NCI-H510A treated with DMSO at 0.1 percent for 48 hours (cell line): Measurements from ENCODE around the gene TRMU.

Source experiments
- DNase-seq: peaks from one replicate; lab custom pipeline; 2025; lab: John Stamatoyannopoulos, UW

The TRMU gene, protein sequence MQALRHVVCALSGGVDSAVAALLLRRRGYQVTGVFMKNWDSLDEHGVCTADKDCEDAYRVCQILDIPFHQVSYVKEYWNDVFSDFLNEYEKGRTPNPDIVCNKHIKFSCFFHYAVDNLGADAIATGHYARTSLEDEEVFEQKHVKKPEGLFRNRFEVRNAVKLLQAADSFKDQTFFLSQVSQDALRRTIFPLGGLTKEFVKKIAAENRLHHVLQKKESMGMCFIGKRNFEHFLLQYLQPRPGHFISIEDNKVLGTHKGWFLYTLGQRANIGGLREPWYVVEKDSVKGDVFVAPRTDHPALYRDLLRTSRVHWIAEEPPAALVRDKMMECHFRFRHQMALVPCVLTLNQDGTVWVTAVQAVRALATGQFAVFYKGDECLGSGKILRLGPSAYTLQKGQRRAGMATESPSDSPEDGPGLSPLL

DNA sequence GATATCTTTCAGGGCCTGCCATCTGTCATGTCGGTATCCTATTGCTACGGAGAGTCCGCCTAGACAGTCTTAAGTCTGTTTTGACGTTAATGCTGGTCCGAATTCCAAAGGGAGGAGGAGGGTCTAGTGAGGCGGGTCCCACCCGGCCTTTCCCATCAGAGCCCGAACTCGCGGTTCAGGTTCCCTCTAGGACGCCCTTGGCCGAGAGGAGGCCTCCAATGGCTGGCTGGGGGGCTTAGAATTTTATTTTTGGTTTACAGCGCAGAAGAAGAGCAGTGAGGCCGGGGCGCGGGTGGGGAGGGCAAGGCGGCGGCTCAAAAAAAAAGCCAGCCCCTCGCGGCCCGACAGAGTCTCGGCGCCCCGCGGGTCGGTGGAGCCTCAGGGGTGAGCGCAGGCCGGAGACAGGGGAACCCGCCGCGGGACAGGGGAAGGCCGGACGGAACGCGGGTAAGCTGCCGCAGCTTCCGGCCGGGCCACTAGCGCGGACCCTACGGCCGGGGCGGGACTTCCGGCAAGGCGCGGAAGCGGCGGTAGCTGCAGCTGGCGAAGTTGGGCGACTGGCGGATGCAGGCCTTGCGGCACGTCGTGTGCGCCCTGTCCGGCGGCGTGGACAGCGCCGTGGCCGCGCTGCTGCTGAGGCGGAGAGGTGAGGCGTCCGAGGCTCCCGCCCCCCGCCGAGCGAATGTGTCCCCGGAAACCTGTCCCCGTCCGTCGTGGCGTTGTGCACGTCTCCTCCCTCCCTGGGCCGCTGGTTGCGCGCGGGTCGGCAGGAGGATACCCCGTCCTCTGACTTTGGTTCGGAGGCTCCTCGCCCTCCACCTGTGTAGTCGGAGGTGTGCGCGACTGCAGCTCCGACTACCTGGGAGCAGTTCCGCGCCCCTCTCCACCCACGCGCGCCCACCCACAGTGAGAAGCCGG, at the start of gene TRMU:
Gene TRMU (plus strand): TSS at position 514 of the 918 bp plus-strand sequence. CDS start 51 bp downstream, at position 565.
- DNase-seq: peak; percentile 57

DNA sequence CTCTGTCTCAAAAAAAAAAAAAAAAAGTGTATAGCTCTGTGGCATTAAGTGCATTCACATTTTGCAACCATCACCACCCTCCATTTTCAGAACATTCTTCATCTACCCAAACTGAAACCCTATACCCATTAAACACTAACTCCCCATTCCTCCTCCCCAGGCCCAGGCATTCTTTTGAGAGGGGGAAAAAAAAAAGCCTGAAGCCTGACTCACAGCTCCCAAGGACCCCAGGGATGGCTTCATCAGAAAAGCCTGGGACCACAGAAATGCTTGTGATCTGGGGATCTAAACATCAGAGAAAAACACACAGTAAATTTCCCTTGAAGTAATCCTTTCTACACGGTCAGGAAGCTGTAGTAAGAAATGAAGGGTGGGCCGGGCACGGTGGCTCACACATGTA, 49.5 kb upstream of the TRMU start:
- no peak for DNase-seq

DNA sequence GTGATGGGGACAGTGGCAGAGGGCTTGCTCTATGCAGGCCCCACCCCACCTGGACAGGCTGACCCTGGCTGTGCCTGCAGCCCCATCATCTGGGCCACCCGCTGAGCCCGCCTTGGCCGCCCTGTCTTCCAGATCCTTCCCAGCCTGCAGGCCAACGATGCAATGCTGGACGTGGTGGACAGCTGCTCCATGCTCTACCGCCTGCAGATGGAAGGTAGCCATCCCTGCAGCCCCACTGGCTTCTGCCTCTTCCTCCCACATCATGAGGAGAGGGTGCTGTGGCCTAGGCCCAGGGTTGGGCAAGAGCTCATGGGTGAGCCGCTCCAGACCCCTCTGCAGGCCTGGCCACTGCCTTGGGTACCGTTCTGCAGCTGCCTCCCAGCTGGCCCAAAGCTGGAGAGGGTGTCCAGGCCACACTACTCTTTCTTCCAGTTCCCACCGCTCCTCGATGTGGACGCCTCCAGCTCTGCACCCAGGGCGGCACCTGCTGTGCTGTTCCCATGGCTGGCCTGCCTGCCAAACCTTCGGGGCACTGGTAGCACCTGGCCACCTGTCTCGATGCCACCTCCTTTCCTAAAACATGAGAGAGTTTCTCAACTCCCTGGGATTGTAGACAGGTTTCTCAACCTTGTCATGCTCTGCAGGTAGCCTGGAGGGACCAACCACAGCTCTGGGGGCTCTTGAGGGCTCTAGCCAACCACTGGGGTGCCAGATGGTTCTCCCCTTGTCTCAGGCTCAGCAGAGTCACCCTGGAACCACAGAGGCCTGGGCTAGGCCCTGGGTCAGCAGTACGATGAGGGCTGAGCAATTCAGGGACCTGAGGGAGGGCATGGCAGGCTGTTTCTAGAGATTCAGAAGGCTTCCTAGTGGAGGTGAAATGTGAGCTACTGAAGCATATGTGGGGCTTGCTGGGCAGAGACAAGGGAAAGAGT, 48.3 kb upstream of the TRMU start:
- DNase-seq: no peak

DNA sequence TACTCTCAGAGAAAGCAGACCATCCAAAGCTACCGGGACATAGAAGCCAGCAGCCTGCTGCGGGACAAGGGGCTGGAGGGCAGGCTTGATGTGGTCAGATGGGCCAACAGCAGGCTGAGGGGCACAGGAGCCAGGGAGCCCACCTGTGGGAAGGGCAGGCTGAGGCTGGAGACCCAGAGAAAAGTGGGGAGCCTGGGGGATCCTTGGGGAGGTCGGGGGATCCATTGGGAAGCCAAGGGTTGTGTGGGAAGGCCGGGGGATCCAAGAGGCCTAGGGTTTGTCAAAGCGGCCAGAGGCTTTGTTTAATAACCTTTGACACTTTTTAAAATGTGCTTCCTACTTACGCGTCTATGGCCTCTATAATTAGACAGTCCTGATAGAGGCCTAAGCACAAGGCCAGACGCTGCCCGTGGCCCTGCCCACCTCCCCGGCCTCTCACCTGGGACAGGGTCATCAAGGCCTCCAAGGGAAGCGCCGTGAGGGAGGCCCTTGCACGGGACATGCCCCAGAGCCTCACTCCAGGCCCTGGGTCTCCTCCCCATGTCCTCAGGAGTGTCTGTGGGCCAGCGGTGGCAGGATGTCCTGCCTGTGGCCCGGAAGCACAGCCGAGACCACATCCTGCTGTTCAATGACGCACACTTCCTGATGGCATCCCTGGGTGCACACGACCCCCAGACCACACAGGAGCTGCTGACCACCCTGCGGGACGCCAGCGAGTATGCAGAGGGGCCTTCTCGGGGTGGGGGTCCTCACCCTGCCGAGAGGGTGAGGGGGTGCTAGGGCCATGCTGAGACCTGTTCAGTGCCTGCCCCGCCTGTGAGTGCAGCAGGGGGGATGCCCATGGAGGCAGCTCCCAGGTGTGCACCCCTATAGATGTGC, 47.4 kb upstream of the TRMU start:
- DNase-seq: no peak

DNA sequence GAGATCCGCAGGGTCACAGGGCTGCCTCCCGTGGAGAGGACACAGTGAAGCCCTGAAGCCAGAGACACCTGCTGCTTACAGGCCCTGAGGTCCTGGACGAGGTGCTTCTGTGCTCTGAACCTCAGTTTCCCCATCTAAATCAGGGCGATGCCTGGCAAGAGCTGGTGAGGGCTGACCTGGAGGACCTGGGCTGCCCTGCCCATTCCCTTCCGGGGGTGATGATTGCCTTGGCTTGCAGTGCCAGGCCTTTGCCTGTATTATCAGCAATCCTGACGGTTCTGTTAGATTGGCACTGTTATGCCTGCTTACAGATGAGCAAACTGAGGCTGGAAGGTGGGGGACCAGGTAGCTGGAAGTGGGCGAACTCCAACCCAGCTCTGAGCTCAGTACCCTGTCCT, 46.7 kb upstream of the TRMU start:
- no peak for DNase-seq

DNA sequence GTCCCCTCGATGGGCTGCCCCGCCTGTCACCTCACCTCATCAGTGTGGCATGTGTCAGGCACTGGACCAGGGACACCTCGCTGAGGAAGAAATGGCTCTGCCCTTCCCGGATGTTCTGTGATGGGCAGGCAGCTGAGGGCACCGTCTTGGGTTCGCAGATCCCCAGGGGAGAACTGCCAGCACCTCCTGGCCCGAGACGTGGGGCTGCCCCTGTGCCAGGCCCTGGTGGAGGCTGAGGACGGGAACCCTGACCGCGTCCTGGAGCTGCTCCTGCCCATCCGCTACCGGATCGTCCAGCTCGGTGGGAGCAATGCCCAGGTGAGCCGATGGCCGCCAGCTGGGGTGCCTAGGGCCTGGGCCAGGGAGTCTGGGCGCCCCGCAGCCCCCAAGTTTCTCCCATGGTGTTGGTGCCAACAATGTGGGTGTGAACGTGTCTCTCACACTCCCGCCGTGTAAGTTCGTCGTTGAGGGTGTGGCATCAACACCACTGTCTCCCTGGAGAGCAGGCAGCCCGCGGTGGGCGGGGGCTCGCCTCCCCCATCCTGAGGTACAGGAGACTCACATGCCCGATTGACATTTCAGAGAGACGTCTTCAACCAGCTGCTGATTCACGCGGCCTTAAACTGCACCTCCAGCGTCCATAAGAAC, 46.1 kb upstream of the TRMU start:
- no peak for DNase-seq

DNA sequence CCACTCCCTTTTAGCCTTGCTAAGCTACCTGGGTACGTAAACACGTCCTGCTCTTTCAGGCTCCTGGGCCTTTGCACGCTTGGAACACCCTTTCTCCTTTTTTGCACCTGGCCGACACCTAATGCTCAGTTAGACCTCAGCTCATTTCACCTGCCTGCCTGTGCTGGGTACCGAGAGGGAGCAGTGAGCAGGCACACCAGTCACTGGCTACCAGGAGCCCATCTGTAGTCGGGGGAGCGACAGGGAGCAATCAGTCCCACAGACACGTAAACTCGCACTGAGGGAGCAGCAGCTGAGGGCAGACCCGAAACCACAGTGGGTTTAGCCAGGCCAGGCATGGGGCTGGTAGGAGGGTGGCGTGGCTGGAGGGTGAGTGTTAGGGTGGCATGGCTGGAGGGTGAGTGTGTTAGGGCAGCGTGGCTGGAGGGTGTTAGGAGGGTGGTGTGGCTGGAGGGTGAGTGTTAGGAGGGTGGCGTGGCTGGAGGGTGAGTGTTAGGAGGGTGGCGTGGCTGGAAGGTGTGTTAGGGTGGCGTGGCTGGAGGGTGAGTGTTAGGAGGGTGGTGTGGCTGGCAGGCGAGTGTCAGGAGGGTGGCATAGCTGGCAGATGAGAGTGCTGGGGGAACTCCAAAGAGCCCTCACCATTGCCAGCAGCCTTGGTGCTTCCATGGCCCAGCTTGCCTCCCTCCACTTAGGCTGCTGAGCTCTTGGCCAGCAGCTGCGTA, 45.2 kb upstream of the TRMU start:
- no peak for DNase-seq

DNA sequence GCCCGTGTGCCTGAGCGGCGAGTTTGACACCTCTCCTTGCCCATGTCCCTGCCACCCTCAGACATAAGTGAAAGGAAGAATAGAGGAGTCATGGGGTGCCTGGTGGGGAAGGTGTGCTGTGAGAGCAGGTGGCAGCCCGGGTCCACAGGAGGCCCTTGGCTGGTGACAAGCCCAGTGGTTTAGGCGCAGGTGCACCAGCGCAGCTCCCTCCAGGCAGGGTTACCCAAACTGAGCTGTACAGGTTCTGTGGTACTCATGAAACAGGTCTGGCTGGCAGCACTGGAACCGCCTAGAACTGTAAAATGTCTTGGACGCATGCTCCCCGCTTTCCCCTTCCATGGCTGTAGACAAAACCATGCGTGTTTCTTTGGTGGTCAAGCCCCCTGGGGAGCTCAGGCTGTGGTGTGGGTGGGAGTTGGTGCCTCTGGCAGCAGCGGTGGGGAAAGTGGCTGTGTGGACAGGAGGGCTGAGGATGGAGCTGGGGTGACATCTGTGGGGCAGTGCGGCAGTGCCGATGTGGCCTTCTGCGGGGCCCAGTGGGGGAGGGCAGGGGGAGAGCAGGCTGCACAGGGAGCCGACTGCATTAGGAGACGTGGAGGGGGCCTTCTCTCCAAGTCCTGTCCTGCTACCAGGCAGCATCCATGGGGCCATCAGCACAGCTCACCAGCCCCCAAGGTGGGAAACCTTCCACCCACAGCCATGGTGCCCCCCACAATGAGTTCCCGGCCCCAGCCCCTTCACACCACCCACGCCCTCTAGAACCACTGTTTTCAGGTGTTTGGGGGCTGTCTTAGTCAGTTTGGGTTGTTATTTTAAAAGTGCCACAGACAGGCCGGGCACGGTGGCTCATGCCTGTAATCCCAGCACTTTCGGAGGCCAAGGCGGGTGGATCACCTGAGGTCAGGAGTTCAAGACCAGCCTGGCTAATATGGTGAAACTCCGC, 44.4 kb upstream of the TRMU start:
- no peak for DNase-seq

DNA sequence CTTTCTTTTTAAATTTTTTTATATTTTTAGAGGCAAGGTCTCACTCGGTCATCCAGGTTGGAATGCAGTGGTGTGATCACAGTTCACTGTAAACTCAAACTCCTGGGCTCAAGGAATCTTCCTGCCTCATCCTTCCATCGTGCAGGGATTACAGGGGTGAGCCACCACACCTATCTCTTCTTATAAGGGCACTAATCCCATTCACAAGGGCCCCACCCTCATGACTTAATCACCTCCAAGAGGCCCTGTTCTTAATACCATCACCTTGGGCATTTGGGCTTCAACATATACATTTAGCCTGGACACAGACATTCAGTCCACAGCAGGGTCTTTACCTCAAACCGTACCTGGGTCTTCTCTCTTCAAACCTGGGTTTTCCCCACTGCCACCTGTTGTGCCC, 43.3 kb upstream of the TRMU start:
- no peak for DNase-seq

DNA sequence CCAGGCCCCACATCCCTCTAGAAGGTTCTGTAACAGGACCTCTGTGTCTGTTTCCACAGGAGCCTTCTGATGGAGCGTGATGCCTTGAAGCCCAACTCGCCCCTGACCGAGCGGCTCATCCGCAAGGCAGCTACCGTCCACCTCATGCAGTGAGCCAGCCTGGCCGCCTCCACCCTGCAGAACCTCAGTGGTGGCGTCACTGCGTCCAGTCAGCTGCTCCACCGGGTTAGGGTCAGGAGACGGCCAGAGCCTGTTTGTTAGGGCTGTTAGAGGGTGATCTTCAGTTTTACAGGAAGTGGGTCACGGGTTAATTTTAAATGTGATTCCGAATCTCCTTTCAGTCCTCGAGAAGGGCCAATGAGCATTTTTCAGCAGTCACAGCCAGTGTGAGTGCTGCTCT, 42.8 kb upstream of the TRMU start:
- DNase-seq: no peak

DNA sequence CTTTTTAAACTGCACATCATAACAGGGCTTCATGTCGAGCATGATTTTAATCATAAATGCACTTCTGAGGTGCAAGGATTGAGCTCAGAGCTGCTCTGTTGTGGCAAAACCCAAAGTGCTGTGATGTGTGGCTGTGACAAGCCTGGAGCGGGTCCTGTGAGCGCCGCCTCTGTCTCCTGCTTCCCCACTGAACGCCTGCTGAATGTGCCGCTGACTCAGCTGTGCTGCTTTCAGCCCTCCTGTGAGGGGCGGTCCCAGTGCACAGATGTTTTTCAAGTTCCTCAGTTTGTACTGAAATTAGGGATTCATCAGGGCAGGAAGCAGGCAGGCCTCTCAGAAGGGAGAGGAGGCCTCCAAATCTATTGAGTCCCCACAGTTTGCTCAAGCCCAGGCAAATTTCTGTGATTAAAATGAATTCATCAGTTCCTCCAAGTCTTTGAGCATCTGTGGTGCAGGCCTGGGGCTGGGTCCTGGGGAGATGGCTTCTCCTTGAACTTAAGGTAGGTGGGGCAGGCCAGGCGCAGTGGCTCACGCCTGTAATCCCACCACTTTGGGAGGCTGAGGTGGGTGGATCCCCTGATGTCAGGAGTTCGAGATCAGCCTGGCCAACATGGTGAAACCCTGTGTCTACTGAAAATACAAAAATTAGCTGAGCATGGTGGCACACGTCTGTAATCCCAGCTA, 41.8 kb upstream of the TRMU start:
- DNase-seq: no peak

DNA sequence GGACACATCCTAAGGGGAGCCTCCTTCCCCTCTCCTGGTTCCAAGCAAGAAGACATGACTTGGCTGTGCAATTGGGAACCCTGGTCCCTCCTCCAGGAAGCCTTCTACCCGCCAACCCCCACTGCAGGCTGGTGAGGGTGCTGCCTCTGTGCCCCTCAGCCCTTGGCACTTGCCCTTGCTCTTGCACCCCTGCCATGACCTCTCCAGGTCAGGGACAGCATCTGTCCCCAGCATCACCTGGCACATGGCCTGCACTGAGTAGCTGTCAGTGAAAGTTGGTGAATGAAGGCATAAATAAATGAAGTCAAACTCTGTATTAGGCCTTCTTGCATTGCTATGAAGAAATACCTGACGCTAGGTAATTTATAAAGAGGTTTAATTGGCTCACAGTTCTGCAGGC, 40.7 kb upstream of the TRMU start:
- no peak for DNase-seq

DNA sequence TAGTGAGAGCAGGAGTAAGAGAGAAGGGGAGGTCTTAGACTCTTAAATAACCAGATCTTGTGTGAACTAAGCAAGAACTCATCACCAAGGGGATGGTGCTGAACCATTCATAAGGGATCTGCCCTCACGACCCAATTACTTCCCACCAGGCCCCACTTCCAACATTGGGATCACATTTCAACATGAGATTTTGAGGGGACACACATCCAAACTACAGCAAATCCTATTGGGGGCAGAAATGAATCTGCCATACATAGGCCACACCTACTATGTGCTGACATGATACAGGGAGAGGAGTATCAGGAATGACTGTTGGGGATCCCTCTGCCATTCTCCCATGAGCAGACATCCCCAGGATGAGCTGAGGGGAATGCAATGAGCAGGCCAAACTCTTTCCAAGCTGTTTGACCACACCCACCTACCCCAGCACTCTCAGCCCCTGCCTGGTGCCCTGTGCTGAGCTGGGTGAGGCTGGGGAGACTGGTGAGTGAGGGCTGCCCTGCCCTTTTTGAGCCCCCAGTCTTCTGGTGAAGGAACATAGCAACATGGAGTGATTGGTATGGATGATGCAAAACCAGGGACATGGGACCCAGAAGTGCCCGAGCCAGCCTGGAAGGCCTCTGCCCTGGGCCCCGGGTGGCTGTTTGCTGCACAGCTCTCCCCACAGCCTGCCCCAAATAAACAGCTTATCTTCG, 40.1 kb upstream of the TRMU start:
- DNase-seq: no peak

DNA sequence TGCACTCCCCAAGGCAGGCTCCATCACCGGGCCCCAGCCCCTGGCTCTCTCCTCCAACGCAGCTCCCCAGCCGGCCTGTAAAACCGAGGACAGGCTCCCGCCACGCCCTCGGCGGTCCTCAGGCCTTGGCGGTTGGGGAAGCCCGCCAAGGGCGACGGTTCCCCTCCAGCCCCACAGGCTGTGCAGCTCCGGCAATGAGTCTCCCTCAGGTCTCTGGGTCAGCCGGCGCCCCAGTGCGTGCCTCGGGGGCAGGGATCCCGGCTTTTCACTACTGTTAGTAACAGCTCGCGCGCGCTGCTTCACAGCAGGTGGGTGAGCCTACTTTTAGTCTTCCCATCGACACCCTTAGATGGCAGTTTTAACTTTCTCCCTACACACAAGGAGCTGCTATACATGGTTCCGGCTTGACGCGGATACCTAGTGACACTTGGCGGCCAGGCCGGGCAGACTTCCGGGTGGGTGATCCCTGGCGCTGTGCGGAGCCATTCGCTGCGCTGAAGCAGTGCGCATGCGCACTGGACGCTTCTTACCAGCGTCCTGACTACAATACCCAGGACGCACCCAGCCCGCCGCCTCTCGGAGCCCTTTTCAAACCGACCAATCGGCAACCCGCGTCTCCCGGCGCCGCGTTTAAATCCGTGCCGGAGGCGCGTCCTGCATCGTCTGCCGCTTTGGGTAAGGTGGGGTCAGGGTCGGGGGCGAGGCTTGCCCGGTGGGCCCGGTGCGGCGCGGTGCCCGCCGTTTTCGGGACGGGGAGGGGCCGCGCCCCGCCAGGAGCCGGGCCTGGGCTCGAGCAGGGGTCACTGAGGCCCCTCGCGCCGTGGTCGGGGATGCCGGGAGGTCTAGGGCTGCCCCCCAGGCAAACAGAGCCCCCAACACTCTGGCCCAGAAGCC, 39.0 kb upstream of the TRMU start, which contains the start of gene GTSE1:
Gene GTSE1 (plus strand): TSS at position 614 of the 894 bp plus-strand sequence. CDS start 531 bp downstream, outside the sequence.
- DNase-seq: peak; percentile 92

DNA sequence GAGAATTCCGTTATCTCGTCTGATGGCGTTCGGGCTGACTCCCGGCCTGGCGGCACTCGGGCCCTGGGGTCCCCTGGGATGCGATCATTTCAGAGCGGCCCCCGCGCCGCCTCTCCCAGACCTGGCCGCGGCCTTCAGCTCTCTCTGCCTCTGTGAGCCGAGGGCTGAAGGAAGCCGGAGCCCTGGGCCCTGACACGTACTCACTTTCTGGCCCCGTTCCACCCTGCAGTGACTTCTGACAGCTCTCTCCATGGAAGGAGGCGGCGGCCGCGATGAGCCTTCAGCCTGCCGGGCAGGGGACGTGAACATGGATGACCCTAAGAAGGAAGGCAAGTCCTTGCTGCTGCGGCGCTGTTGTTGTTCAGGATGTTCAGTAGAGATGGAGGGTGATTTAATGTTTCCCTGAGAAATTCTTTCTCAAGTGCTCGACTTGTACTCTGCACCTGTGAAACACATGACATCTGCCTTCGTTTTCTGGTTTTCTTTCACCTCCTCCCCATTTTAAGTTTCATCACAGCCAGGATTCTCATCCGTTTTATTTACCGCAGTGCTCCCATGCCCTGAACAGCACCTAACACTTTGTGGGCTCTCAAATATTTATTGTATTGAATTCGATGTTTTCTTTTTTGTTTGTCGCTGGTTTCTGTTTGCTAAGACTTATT, 38.2 kb upstream of the TRMU start:
- no peak for DNase-seq

DNA sequence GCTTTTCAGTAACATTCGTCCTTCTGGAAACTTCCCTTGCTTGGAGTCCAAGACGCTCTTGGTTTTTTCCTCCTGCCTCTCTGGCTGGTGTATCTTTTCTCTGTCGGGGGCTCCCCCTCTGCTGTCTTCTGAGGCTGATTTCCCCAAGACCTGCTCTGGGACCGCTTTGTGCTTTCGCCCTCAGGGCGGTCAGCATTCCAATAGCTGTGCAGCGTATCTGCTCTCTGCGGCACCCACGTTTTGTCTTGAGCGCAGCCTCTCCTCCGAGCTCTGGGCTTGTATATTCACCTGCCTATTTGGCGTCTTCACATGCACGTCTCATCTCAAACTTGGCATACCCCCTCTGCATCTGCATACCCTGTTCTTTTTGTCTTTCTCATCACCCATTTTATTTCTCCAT, 36.4 kb upstream of the TRMU start:
- DNase-seq: no peak
